H1 (cell line): ENCODE data around the gene CEP41. TPM values are rescaled to one million over a fixed set of nuclear protein-coding genes. Genes with fewer than 3 reads are reported as not detected.

ENCODE experiments used
- CTCF ChIA-PET: fragments of 300-600 bp; sonication (Branson Sonifier 250); formaldehyde crosslinking; loops from one replicate; lab custom pipeline; 2021; ENCODE audit not compliant: partially characterized antibody; lab: Charles Lee
- POLR2A ChIA-PET: fragments of 300-600 bp; sonication (Branson Sonifier 250); formaldehyde crosslinking; loops from one replicate; lab custom pipeline; 2021; ENCODE audit warnings: inconsistent platforms; ENCODE audit not compliant: partially characterized antibody; lab: Charles Lee
- DNase-seq, 2 experiments: peaks; one replicate each; pipeline versions ENCODE4 v3.0.0 to v3.0.0-alpha.2; 2010 to 2022; ENCODE audit warnings: low spot score in 2 of 2, low read depth in 1 of 2, mixed read lengths in 1 of 2
- FAIRE-seq: peaks from 2 replicates; lab custom pipeline; 2011; peaks lifted over from hg19 to GRCh38; lab: Jason Lieb, UNC
- H2AFZ ChIP-seq: 2 replicates; pipeline ENCODE4 v1.8.1; 2012; ENCODE audit warnings: low read length, inconsistent platforms
- H2AK5ac ChIP-seq: 2 replicates; pipeline ENCODE4 v1.6.1; 2013; ENCODE audit warnings: low read depth, low read length
- H2BK120ac ChIP-seq: replicated peaks from 2 replicates; pipeline ENCODE3; 2013; ENCODE audit warnings: low read depth, low read length, inconsistent platforms
- H2BK12ac ChIP-seq: 2 replicates; pipeline ENCODE4 v1.6.1; 2013; ENCODE audit warnings: low read depth, low read length
- H2BK15ac ChIP-seq: 2 replicates; pipeline ENCODE4 v1.6.1; 2013; ENCODE audit warnings: low read length
- H2BK20ac ChIP-seq: 2 replicates; pipeline ENCODE4 v1.6.1; 2013; ENCODE audit warnings: low read length
- H2BK5ac ChIP-seq: 2 replicates; pipeline ENCODE4 v1.6.1; 2013; ENCODE audit warnings: low read depth, low read length
- H3K14ac ChIP-seq: 2 replicates; pipeline ENCODE4 v1.6.1; 2013; ENCODE audit warnings: inconsistent platforms; ENCODE audit not compliant: insufficient read length
- H3K18ac ChIP-seq: 2 replicates; pipeline ENCODE4 v1.6.1; 2013; ENCODE audit warnings: low read length; ENCODE audit errors: extremely low read depth
- H3K23ac ChIP-seq: 2 replicates; pipeline ENCODE4 v1.6.1; 2013; ENCODE audit warnings: inconsistent platforms; ENCODE audit not compliant: insufficient read length
- H3K23me2 ChIP-seq: 2 replicates; pipeline ENCODE4 v1.6.1; 2013; ENCODE audit warnings: low read depth, low read length
- H3K27ac ChIP-seq: 2 replicates; pipeline ENCODE4 v1.6.1; 2011; ENCODE audit warnings: low read depth, low read length, inconsistent platforms
- H3K27me3 ChIP-seq, 4 experiments: replicated peaks in 1 of 4; 1 replicate in 1 of 4; 2 replicates in 3 of 4; pipeline versions ENCODE4 v1.6.1 to v1.8.1; 2011 to 2013; ENCODE audit warnings: low read length in 3 of 4, mild to moderate bottlenecking in 3 of 4, inconsistent platforms in 2 of 4, mixed read lengths in 2 of 4, moderate library complexity in 1 of 4; ENCODE audit not compliant: control insufficient read depth in 3 of 4, insufficient read depth in 3 of 4; ENCODE audit errors: extremely low read depth in 1 of 4
- H3K36me3 ChIP-seq, 4 experiments: 2 replicates each; pipeline versions ENCODE4 v1.6.1 to v1.8.1; 2011 to 2013; ENCODE audit warnings: mild to moderate bottlenecking in 4 of 4, low read length in 3 of 4, moderate library complexity in 2 of 4, control low read depth in 1 of 4, inconsistent platforms in 1 of 4; ENCODE audit not compliant: insufficient read depth in 4 of 4, control insufficient read depth in 2 of 4
- H3K4ac ChIP-seq: replicated peaks from 2 replicates; pipeline ENCODE3; 2013; ENCODE audit warnings: low read length, low read depth, mixed read lengths, inconsistent platforms; ENCODE audit not compliant: insufficient read length
- H3K4me1 ChIP-seq, 4 experiments: replicated peaks in 1 of 4; 1 replicate in 1 of 4; 2 replicates in 3 of 4; pipeline versions ENCODE4 v1.6.1 to v1.8.1; 2011 to 2013; ENCODE audit warnings: low read length in 3 of 4, inconsistent platforms in 2 of 4, mixed read lengths in 1 of 4; ENCODE audit not compliant: insufficient read depth in 4 of 4, control insufficient read depth in 3 of 4
- H3K4me2 ChIP-seq, 2 experiments: 2 replicates each; pipeline versions ENCODE4 v1.6.1 to v1.8.1; 2011 to 2013; ENCODE audit warnings: low read depth in 2 of 2, low read length in 2 of 2, control low read depth in 1 of 2, inconsistent platforms in 1 of 2, mild to moderate bottlenecking in 1 of 2; ENCODE audit not compliant: insufficient read depth in 1 of 2
- H3K4me3 ChIP-seq, 4 experiments: fragments of 200-600, 300-600 bp in 1 of 4; sonication (generic), shearing (Covaris generic), sonication (Bioruptor Twin) in 1 of 4; 2 replicates each; pipeline versions ENCODE4 v1.5.1 to v1.8.1; 2011 to 2016; ENCODE audit warnings: low read length in 4 of 4, low read depth in 3 of 4, control low read depth in 2 of 4, inconsistent platforms in 2 of 4, mild to moderate bottlenecking in 2 of 4, mixed read lengths in 1 of 4, moderate library complexity in 1 of 4; ENCODE audit not compliant: insufficient read depth in 2 of 4; ENCODE audit errors: extremely low read depth in 1 of 4
- H3K56ac ChIP-seq: replicated peaks from 2 replicates; pipeline ENCODE3; 2013; ENCODE audit warnings: low read depth, mild to moderate bottlenecking, mixed read lengths, low read length, inconsistent platforms; ENCODE audit not compliant: insufficient read length
- H3K79me1 ChIP-seq: 2 replicates; pipeline ENCODE4 v1.6.1; 2013; ENCODE audit warnings: low read depth, low read length, control low read depth
- H3K79me2 ChIP-seq, 2 experiments: 2 replicates each; pipeline versions ENCODE4 v1.6.1 to v1.8.1; 2012 to 2013; ENCODE audit warnings: low read length in 2 of 2, mild to moderate bottlenecking in 2 of 2, inconsistent platforms in 1 of 2; ENCODE audit not compliant: insufficient read depth in 2 of 2, control insufficient read depth in 1 of 2
- H3K9ac ChIP-seq, 4 experiments: replicated peaks in 1 of 4; 1 replicate in 1 of 4; 2 replicates in 3 of 4; pipeline versions ENCODE4 v1.6.1 to v1.8.1; 2011 to 2013; ENCODE audit warnings: low read depth in 3 of 4, low read length in 3 of 4, control low read depth in 2 of 4, mild to moderate bottlenecking in 2 of 4, moderate library complexity in 2 of 4, inconsistent platforms in 1 of 4; ENCODE audit errors: extremely low read depth in 1 of 4
- H3K9me3 ChIP-seq, 2 experiments: 2 replicates each; pipeline versions ENCODE4 v1.6.1 to v1.8.1; 2012 to 2013; ENCODE audit warnings: mild to moderate bottlenecking in 2 of 2, moderate library complexity in 2 of 2, control low read depth in 1 of 2, inconsistent platforms in 1 of 2, low read depth in 1 of 2, low read length in 1 of 2, mixed read lengths in 1 of 2; ENCODE audit not compliant: insufficient read depth in 2 of 2
- H4K20me1 ChIP-seq, 2 experiments: replicated peaks in 1 of 2; 2 replicates each; pipeline versions ENCODE3 to v1.8.1; 2011 to 2013; ENCODE audit warnings: inconsistent platforms in 2 of 2, low read length in 2 of 2, mild to moderate bottlenecking in 1 of 2; ENCODE audit not compliant: insufficient read depth in 2 of 2, control insufficient read depth in 1 of 2
- H4K5ac ChIP-seq: 2 replicates; pipeline ENCODE4 v1.6.1; 2013; ENCODE audit warnings: low read length, low read depth, mixed read lengths, inconsistent platforms; ENCODE audit not compliant: insufficient read length
- H4K8ac ChIP-seq: 2 replicates; pipeline ENCODE4 v1.8.0; 2013; ENCODE audit warnings: mild to moderate bottlenecking, moderate library complexity, low read length, inconsistent platforms; ENCODE audit not compliant: insufficient read depth; ENCODE audit errors: extremely low read depth
- H4K91ac ChIP-seq: replicated peaks from 2 replicates; pipeline ENCODE3; 2013; ENCODE audit warnings: low read length, mixed read lengths, inconsistent platforms; ENCODE audit not compliant: insufficient read length
- GABPA ChIP-seq: IDR thresholded peaks from 2 replicates; pipeline ENCODE4 v1.6.1; 2011; ENCODE audit warnings: mild to moderate bottlenecking, low read length, moderate library complexity, borderline replicate concordance; ENCODE audit not compliant: insufficient read depth
- KDM4A ChIP-seq: IDR thresholded peaks from one replicate; pipeline ENCODE4 v1.7.1; 2012; ENCODE audit warnings: low read depth, mild to moderate bottlenecking, moderate library complexity, low read length, inconsistent platforms; ENCODE audit not compliant: severe bottlenecking
- SP1 ChIP-seq: IDR thresholded peaks from 2 replicates; pipeline ENCODE4 v1.6.1; 2011; ENCODE audit warnings: low read depth, low read length
- TEAD4 ChIP-seq: IDR thresholded peaks from 2 replicates; pipeline ENCODE4 v1.6.1; 2012; ENCODE audit warnings: low read depth, low read length, inconsistent platforms, mixed read lengths
- USF2 ChIP-seq: IDR thresholded peaks from 2 replicates; pipeline ENCODE4 v1.6.1; 2011; ENCODE audit warnings: low read length, improper control_type of control experiment
- polyA plus RNA-seq, 7 experiments: library from polyadenylated mRNA; depleted of rRNA in 3 of 7; stranded (reverse) in 5 of 7; unstranded in 2 of 7; fragments of >200 nt in 5 of 7; fragments of 200-250 nt in 2 of 7; gene quantifications; 1 replicate in 5 of 7; 2 replicates in 1 of 7; 4 replicates in 1 of 7; pipeline versions ENCODE4 v1.2.1 to v1.2.3, GENCODE V29; 2011 to 2013; ENCODE audit warnings: missing spikeins in 2 of 7, mixed read lengths in 2 of 7
- total RNA-seq: library from RNA; stranded (reverse); fragmentation: NEBNext Ultra II Directional; extraction: Animal tissue kit (Norgen Biotek cat#: 25700); gene quantifications from 2 replicates; pipeline ENCODE4 v1.2.1, GENCODE V29; 2021

The CEP41 gene
- total and polyA plus RNA-seq, 2 of the 8 experiments (the other 6 are each of a cell fraction or from before 2014, with no cell fraction given), result 9.3 to 12.8 TPM

- no peak for TF ChIP-seq USF2
- no peak for TF ChIP-seq GABPA
- TF ChIP-seq KDM4A, result no peak
- no peak for TF ChIP-seq TEAD4
- TF ChIP-seq SP1, result no peak
- DNase-seq (no peak), FAIRE-seq (no peak)
- Histone ChIP-seq H2BK15ac (no peak overlapping the region), H3K79me2 (no peaks in the 10 kb centered on the region), H4K5ac (no peak overlapping the region), H3K4me1 (no peaks in the 10 kb centered on the region; a peak in 1 of 7 replicates), H4K20me1 (no peaks in the 10 kb centered on the region), H3K18ac (no peak overlapping the region), H3K27me3 (no peaks in the 10 kb centered on the region), H3K79me1 (no peaks in the 10 kb centered on the region), H3K9ac (no peak overlapping the region), H3K4me2 (no peak overlapping the region), H3K23me2 (no peaks in the 10 kb centered on the region), H3K56ac (no peak overlapping the region), H2BK20ac (no peak overlapping the region), H2BK5ac (no peak overlapping the region), H2BK120ac (no peak overlapping the region), H2AK5ac (no peak overlapping the region), H3K9me3 (no peaks in the 10 kb centered on the region), H3K4me3 (no peak overlapping the region), H3K4ac (no peak overlapping the region), H2BK12ac (no peak overlapping the region), H2AFZ (no peak overlapping the region), H4K91ac (no peak overlapping the region), H3K23ac (no peak overlapping the region), H4K8ac (no peak overlapping the region), H3K27ac (no peak overlapping the region), H3K14ac (no peak overlapping the region), H3K36me3 (no peaks in the 10 kb centered on the region)
- CTCF ChIA-PET, result no interaction called here
- POLR2A ChIA-PET, result no interaction called here
These were observed 25.8 kb downstream of the CEP41 start for GRCh38 chr7:130415006-130415405.
